Activated naive CD8-positive, alpha-beta T cell treated with anti-CD3 and anti-CD28 coated beads, Interleukin-2, amount 50 U/mL, for 24 hours (primary cell): ENCODE results near the gene PHC2.

Experiments
- ATAC-seq: fragments of 150-1000 bp; cut with Tn5 transposase; one replicate; pipeline ENCODE4 v1.10.0; 2021
- DNase-seq: peaks from one replicate; pipeline ENCODE4 v3.0.0; 2021
- H3K27ac Mint-ChIP-seq: one replicate; pipeline ENCODE4 v1.8.0; 2021; ENCODE audit warnings: mild to moderate bottlenecking, mixed read lengths
- H3K27me3 Mint-ChIP-seq: one replicate; pipeline ENCODE4 v1.8.0; 2021; ENCODE audit warnings: mixed read lengths
- H3K36me3 Mint-ChIP-seq: one replicate; pipeline ENCODE4 v1.8.0; 2021; ENCODE audit warnings: low read depth, mixed read lengths
- H3K4me1 Mint-ChIP-seq: one replicate; pipeline ENCODE4 v1.8.0; 2021; ENCODE audit warnings: mixed read lengths
- H3K4me3 Mint-ChIP-seq: one replicate; pipeline ENCODE4 v1.8.0; 2021; ENCODE audit warnings: mild to moderate bottlenecking, moderate library complexity, mixed read lengths
- H3K9me3 Mint-ChIP-seq: one replicate; pipeline ENCODE4 v1.8.0; 2021; ENCODE audit warnings: mixed read lengths

Gene PHC2

DNA sequence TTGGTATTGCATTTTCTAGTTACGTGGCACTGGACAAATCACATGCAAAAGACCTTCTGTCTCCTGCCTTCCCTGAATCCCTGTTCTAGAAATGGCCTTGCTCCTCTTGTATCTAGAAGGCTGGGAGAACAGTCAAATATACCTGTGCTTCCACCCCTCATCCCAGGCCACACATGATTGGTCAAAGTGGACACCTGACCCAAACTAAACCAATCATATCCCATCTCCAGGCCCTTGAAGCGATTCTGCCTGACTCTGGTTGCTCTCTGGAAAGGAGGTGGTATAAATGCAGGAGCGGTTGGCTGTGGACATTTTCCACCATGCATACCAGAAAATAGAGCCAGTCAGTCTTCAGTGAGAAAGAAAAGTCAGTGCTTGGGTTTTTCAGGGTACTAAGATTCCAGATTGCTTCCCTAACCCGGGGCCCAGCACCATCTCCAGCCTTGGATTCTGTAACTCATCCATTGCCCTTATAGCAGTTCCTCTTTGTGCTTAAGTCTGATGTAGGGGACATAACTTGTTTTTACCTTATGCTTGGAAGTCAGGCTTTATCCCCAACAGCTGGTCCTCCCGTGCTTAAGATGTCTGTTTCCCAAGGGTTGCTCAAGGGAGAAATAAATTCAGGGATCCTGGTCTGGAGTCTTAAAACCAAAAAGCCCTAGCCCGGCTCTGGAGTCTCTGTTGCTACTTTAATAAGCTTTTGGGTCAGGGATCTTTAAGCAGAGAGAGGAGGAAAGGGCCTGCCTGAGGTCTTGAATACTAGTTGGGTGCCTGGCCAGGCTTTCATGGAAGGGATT is 7.7 kb upstream of the PHC2 start:
- H3K36me3 Mint-ChIP-seq = no peaks in the 10 kb centered on the region
- peaks cover 2% of the 10 kb centered on the region for H3K4me1 Mint-ChIP-seq
- DNase-seq (no peak), ATAC-seq (no peak)
- H3K27me3 Mint-ChIP-seq = peaks cover 3% of the 10 kb centered on the region
- no peaks in the 10 kb centered on the region for H3K9me3 Mint-ChIP-seq
- no peak overlapping the region for H3K4me3 Mint-ChIP-seq
- H3K27ac Mint-ChIP-seq = no peak overlapping the region

GRCh38 chr1:33436557-33437285 is 5.8 kb upstream of the PHC2 start:
- Mint-ChIP-seq H3K4me1 (peaks cover 4% of the 10 kb centered on the region), H3K36me3 (no peaks in the 10 kb centered on the region), H3K4me3 (no peak overlapping the region), H3K27ac (no peak overlapping the region), H3K9me3 (no peaks in the 10 kb centered on the region), H3K27me3 (peaks cover 3% of the 10 kb centered on the region)
- no peak for DNase-seq
- ATAC-seq = no peak

- Mint-ChIP-seq H3K27me3 (peaks cover 2% of the 10 kb centered on the region), H3K27ac (no peak overlapping the region), H3K4me3 (no peak overlapping the region), H3K4me1 (peaks cover 8% of the 10 kb centered on the region), H3K9me3 (no peaks in the 10 kb centered on the region), H3K36me3 (no peaks in the 10 kb centered on the region)
- DNase-seq (no peak), ATAC-seq (no peak)
Observed at GRCh38 chr1:33435096-33435820, 4.4 kb upstream of the PHC2 start.

DNA sequence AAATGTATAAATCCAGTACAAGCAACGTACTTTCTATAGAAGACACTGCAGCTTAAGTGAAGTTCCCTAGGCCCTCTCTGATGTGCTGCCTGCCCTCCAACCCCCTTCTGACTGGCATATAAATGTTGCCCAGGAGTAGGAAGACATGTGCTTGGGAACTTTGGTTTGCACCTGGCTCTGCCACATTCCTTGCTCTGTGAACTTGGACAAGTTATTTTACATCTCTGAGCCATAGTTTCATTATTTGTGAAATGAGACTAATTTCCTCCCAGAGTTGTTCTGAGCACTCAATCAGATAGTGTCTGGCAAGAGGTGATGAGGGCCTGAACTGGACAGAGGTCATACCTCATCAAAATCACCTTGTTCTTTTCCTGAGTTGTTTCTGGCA is 3.5 kb upstream of the PHC2 start:
- Mint-ChIP-seq H3K27me3 (peaks cover 2% of the 10 kb centered on the region), H3K4me3 (no peak overlapping the region), H3K9me3 (no peaks in the 10 kb centered on the region), H3K27ac (no peak overlapping the region), H3K4me1 (peaks cover 10% of the 10 kb centered on the region), H3K36me3 (no peaks in the 10 kb centered on the region)
- DNase-seq (no peak), ATAC-seq (no peak)

GRCh38 chr1:33433509-33434362 is 2.8 kb upstream of the PHC2 start:
- H3K4me3 Mint-ChIP-seq = no peak overlapping the region

DNA sequence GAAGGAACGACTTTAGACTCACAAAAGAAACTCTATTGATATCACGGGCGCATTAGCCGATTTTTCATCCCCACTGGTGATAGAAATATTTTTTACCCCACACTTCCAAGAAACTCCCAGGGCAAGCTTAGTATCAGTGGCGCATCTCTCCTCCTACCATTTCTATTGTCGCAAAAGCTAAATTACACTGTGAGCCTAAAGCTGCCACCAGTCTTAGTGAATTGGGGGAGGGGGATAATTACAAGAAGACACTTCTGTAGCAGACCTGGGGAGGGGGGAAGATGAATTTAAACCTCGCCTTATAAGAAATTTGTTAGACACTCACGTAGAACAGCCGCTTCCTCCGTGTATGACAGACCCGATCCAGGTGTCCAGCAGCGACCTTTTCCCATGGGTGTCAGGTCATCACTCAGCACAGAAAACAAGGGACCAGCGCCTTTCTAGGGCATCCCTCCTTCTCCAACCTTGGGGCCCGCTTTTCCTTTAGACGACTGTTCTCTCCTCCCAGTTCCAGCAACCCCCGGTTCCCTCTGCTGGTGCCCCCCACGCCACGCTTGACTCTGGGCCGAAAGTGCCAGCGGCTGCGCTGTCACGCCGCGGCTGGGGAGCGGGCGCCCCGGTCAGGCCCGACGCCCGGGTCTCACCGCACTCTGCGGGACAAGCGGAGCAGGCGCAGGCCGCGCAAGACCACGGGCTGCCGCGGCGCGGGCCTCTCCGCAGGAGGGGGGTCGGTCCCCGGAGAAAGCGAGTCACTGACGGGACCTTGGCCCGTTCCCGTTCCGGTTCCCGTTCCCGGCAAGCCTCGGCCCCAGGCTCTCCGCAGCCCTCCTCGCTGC is 821 bp downstream of the PHC2 start:
- Mint-ChIP-seq H3K9me3 (no peaks in the 10 kb centered on the region), H3K36me3 (no peaks in the 10 kb centered on the region), H3K4me1 (peaks cover 14% of the 10 kb centered on the region), H3K4me3 (no peak overlapping the region), H3K27ac (no peak overlapping the region), H3K27me3 (peaks cover 7% of the 10 kb centered on the region)
- ATAC-seq (peak; percentile 6), DNase-seq (peak; percentile 6)

More at GRCh38 chr1:33433509-33434362, 2.8 kb upstream of the PHC2 start:
- ATAC-seq = no peak
- H3K36me3 Mint-ChIP-seq = no peaks in the 10 kb centered on the region
- H3K4me1 Mint-ChIP-seq = peaks cover 10% of the 10 kb centered on the region
- no peak for DNase-seq
- H3K9me3 Mint-ChIP-seq = no peaks in the 10 kb centered on the region
- H3K27me3 Mint-ChIP-seq = peaks cover 2% of the 10 kb centered on the region
- H3K27ac Mint-ChIP-seq = no peak overlapping the region

GRCh38 chr1:33429332-33429731 is 1.6 kb downstream of the PHC2 start:
- no peaks in the 10 kb centered on the region for H3K36me3 Mint-ChIP-seq
- DNase-seq (no peak), ATAC-seq (no peak)
- H3K9me3 Mint-ChIP-seq = no peaks in the 10 kb centered on the region
- H3K4me3 Mint-ChIP-seq = no peak overlapping the region
- peaks cover 14% of the 10 kb centered on the region for H3K4me1 Mint-ChIP-seq
- no peak overlapping the region for H3K27ac Mint-ChIP-seq
- H3K27me3 Mint-ChIP-seq = peaks cover 7% of the 10 kb centered on the region

GRCh38 chr1:33428661-33429060 is 2.2 kb downstream of the PHC2 start:
- no peaks in the 10 kb centered on the region for H3K9me3 Mint-ChIP-seq
- peaks cover 13% of the 10 kb centered on the region for H3K4me1 Mint-ChIP-seq
- DNase-seq (no peak), ATAC-seq (no peak)
- H3K4me3 Mint-ChIP-seq = no peak overlapping the region
- peaks cover 7% of the 10 kb centered on the region for H3K27me3 Mint-ChIP-seq
- no peak overlapping the region for H3K27ac Mint-ChIP-seq
- no peaks in the 10 kb centered on the region for H3K36me3 Mint-ChIP-seq

GRCh38 chr1:33426916-33427315 is 4.0 kb downstream of the PHC2 start:
- no peak overlapping the region for H3K27ac Mint-ChIP-seq
- no peaks in the 10 kb centered on the region for H3K9me3 Mint-ChIP-seq
- peaks cover 11% of the 10 kb centered on the region for H3K27me3 Mint-ChIP-seq
- H3K4me3 Mint-ChIP-seq = no peak overlapping the region
- DNase-seq = no peak
- H3K4me1 Mint-ChIP-seq = peaks cover 10% of the 10 kb centered on the region
- H3K36me3 Mint-ChIP-seq = no peaks in the 10 kb centered on the region
- no peak for ATAC-seq

DNA sequence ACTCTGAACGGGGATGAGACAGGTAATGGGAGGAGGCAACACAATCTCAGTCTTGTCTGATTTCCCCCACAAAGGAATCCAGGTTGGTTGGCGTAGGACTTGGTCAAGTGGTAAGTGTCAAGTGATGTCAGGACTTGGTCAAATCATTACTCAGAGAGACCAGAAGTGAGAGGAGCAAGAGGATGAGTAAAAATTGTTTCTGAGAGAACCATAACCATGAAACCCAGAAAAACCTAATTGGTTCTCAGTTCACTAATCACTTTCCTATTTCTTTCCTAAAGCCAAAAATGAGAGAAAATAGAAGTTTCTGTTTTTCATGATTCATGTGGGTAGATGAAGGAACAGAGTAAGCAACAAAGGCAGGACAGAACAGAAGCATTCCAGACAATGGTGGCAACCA is 5.0 kb downstream of the PHC2 start:
- H3K36me3 Mint-ChIP-seq = no peaks in the 10 kb centered on the region
- no peak overlapping the region for H3K4me3 Mint-ChIP-seq
- H3K27ac Mint-ChIP-seq = no peak overlapping the region
- no peak for DNase-seq
- H3K27me3 Mint-ChIP-seq = peaks cover 13% of the 10 kb centered on the region
- H3K4me1 Mint-ChIP-seq = peaks cover 6% of the 10 kb centered on the region
- no peak for ATAC-seq
- no peaks in the 10 kb centered on the region for H3K9me3 Mint-ChIP-seq

DNA sequence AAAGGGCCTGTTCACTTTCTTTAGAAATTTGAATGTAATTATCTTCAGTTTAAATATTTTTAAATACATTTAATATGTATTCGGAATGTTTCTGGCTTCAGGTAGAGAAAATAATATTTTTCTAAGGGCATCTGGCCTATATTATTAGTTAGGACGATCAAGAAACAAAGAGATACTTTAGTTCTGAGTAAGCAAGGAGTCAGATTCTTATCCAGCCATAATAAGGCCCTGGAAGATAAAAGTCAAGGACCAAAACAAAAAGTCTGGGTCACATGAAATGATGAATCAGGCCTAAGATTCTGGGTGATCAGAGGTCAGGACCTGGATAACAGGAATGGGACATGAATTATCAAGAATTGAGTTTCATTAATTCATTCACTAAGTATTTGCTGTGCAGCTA is 6.3 kb downstream of the PHC2 start:
- peaks cover 4% of the 10 kb centered on the region for H3K4me1 Mint-ChIP-seq
- no peak for DNase-seq
- no peak for ATAC-seq
- H3K27ac Mint-ChIP-seq = no peak overlapping the region
- H3K27me3 Mint-ChIP-seq = peaks cover 14% of the 10 kb centered on the region
- no peak overlapping the region for H3K4me3 Mint-ChIP-seq
- H3K36me3 Mint-ChIP-seq = no peaks in the 10 kb centered on the region
- H3K9me3 Mint-ChIP-seq = no peaks in the 10 kb centered on the region

DNA sequence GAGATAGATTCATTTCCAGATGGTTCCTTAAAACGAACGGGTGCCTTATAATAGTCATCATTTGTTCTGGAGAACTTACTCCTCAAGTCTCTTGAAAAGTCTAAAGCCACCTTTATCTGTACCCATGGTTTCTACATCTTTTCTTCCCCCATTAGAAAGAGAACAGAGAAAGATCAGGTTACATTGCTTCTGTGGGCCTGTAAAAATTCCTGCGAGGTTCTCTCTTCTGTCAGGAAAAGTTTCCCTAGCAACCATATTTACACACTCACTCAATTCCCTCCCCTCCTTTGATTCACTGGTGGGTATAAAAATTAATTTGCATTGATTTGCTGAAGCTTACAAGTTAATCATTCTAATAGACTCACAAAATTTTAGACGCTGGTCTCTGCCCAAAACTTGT is 6.7 kb downstream of the PHC2 start:
- peaks cover 4% of the 10 kb centered on the region for H3K4me1 Mint-ChIP-seq
- H3K36me3 Mint-ChIP-seq = no peaks in the 10 kb centered on the region
- no peaks in the 10 kb centered on the region for H3K9me3 Mint-ChIP-seq
- DNase-seq (no peak), ATAC-seq (no peak)
- peaks cover 14% of the 10 kb centered on the region for H3K27me3 Mint-ChIP-seq
- H3K4me3 Mint-ChIP-seq = no peak overlapping the region
- no peak overlapping the region for H3K27ac Mint-ChIP-seq

- Mint-ChIP-seq H3K27me3 (peaks cover 18% of the 10 kb centered on the region), H3K9me3 (peaks cover 4% of the 10 kb centered on the region), H3K4me3 (no peak overlapping the region), H3K27ac (no peak overlapping the region), H3K36me3 (peaks cover 2% of the 10 kb centered on the region), H3K4me1 (peaks cover 4% of the 10 kb centered on the region)
- ATAC-seq = no peak
- DNase-seq = no peak
Observed at GRCh38 chr1:33420870-33421775, 9.8 kb downstream of the PHC2 start.
